Measurements from ENCODE around the gene UBE2V1. TPM values are rescaled to one million over a fixed set of nuclear protein-coding genes. Genes with fewer than 3 reads are reported as not detected.
"Not testable (repeated sequence)": the region's sequence is repeated elsewhere in the genome, so short reads cannot be mapped to it uniquely, and the experiment has no call there.

UBE2V1 gene
- 90.5 and 117 TPM in 2 replicates for total RNA-seq (ENCODE audit: low replicate concordance)
- long read RNA-seq, transcript UBE2V1-203 (4 exons, 2,133 nt), result major isoform, 115 of 138 reads
- long read RNA-seq, transcript UBE2V1-205 (3 exons, 1,983 nt), result minor isoform, 10 of 138 reads
- long read RNA-seq, partial matches to known transcripts, result 8 of 138 reads
- long read RNA-seq, other reads (novel, unspliced or antisense), result 4 of 138 reads

- no peaks in the 10 kb centered on the region for H3K9me3 Mint-ChIP-seq
- peak; percentile 89 for DNase-seq (ENCODE audit: extremely low spot score, unreplicated experiment)
- H3K36me3 Mint-ChIP-seq, result peaks cover 13% of the 10 kb centered on the region
- no peaks in the 10 kb centered on the region for H3K27me3 Mint-ChIP-seq
- H3K27ac Mint-ChIP-seq, result peak within 1 kb of the TSS; percentile 97
- TF ChIP-seq CTCF (conservative IDR thresholded peaks at IDR 0.05), result peak; percentile 28
- H3K4me1 Mint-ChIP-seq (ENCODE audit: unreplicated experiment), result peaks cover 60% of the 10 kb centered on the region
- H3K4me3 Mint-ChIP-seq, result peak within 1 kb of the TSS; percentile 97
These were observed at the start of gene UBE2V1 for GRCh38 chr20:50112512-50113419. Gene UBE2V1, minus strand, starts transcription at chr20:50113150. Its CDS starts 22 bp downstream, at chr20:50113128.

GRCh38 chr20:50161494-50161893 is 48.5 kb upstream of the UBE2V1 start:
- DNase-seq (ENCODE audit: extremely low spot score, unreplicated experiment); H3K36me3 Mint-ChIP-seq; H3K27me3 Mint-ChIP-seq; H3K4me3 Mint-ChIP-seq; H3K27ac Mint-ChIP-seq; H3K9me3 Mint-ChIP-seq: not testable (repeated sequence)
- H3K4me1 Mint-ChIP-seq (ENCODE audit: unreplicated experiment), result peaks cover 24% of the 10 kb centered on the region

GRCh38 chr20:50153500-50154377 is 40.8 kb upstream of the UBE2V1 start, which contains the start of gene PEDS1:
Gene PEDS1, minus strand, starts transcription at chr20:50153723. Its CDS starts 86 bp downstream, at chr20:50153637.
- peaks cover 37% of the 10 kb centered on the region for H3K4me1 Mint-ChIP-seq (ENCODE audit: unreplicated experiment)
- no peaks in the 10 kb centered on the region for H3K36me3 Mint-ChIP-seq
- no peaks in the 10 kb centered on the region for H3K27me3 Mint-ChIP-seq
- H3K9me3 Mint-ChIP-seq, result no peaks in the 10 kb centered on the region
- no peak for TF ChIP-seq CTCF (conservative IDR thresholded peaks at IDR 0.05)
- peak within 1 kb of the TSS; percentile 98 for H3K27ac Mint-ChIP-seq
- peak within 1 kb of the TSS; percentile 95 for H3K4me3 Mint-ChIP-seq
- DNase-seq (ENCODE audit: extremely low spot score, unreplicated experiment), result peak; percentile 93

- Mint-ChIP-seq H3K9me3 (no peaks in the 10 kb centered on the region), H3K4me3 (peak overlapping the region; percentile 95), H3K4me1 (ENCODE audit: unreplicated experiment) (peaks cover 37% of the 10 kb centered on the region), H3K27me3 (no peaks in the 10 kb centered on the region), H3K27ac (peak overlapping the region; percentile 98), H3K36me3 (no peaks in the 10 kb centered on the region)
- peak; percentile 15 for TF ChIP-seq CTCF (conservative IDR thresholded peaks at IDR 0.05)
- DNase-seq (ENCODE audit: extremely low spot score, unreplicated experiment), result no peak
These were observed 40.2 kb upstream of the UBE2V1 start for GRCh38 chr20:50153153-50153499.

- H3K27me3 Mint-ChIP-seq, result no peaks in the 10 kb centered on the region
- no peak for TF ChIP-seq CTCF (conservative IDR thresholded peaks at IDR 0.05)
- DNase-seq (ENCODE audit: extremely low spot score, unreplicated experiment), result no peak
- no peaks in the 10 kb centered on the region for H3K9me3 Mint-ChIP-seq
- no peaks in the 10 kb centered on the region for H3K36me3 Mint-ChIP-seq
- H3K27ac Mint-ChIP-seq, result peak overlapping the region; percentile 98
- H3K4me3 Mint-ChIP-seq, result peak overlapping the region; percentile 95
- H3K4me1 Mint-ChIP-seq (ENCODE audit: unreplicated experiment), result peaks cover 38% of the 10 kb centered on the region
These were observed 39.6 kb upstream of the UBE2V1 start for GRCh38 chr20:50152394-50153152.

Data from type B pancreatic cell (in vitro differentiated cells).